HCT116 (cell line): ENCODE results near the gene ADCY1. TPM values are rescaled to one million over a fixed set of nuclear protein-coding genes. Genes with fewer than 3 reads are reported as not detected.

Experiments
- ATAC-seq: fragments of 200-7000 bp; cut with Tn5 transposase; 2 replicates; pipeline ENCODE4 v1.9.1; 2020; ENCODE audit warnings: mild to moderate bottlenecking, moderate library complexity
- BruUV-seq: library from RNA; stranded (reverse); fragments of 400-500 nt; replicated peaks from 2 replicates; lab custom pipeline; 2021; lab: Mats Ljungman, UMichigan
- CTCF ChIA-PET: fragments of 300-600 bp; sonication (Branson Sonifier 250); formaldehyde crosslinking; loops from one replicate; lab custom pipeline; 2021; ENCODE audit warnings: antibody characterized with exemption; lab: Charles Lee
- POLR2A ChIA-PET: fragments of 300-600, 350-600 bp; sonication (Branson Sonifier 250); formaldehyde crosslinking; loops from one replicate; lab custom pipeline; 2021; ENCODE audit warnings: antibody characterized with exemption; lab: Charles Lee
- RAD21 ChIA-PET, 2 experiments: fragments of 300-600 bp; sonication (Branson Sonifier 250); formaldehyde crosslinking; loops; one replicate each; lab custom pipeline; 2023; ENCODE audit warnings: low total read pairs in 2 of 2; ENCODE audit not compliant: uncharacterized antibody in 2 of 2, unreplicated experiment in 2 of 2, low non-redundant PET in 1 of 2; lab: Charles Lee
- DNase-seq: peaks from one replicate; pipeline ENCODE4 v3.0.0-alpha.2; 2010; ENCODE audit warnings: low read depth, low spot score
- H2AFZ ChIP-seq: fragments of 200-600 bp; shearing (Covaris generic), sonication (generic); 2 replicates; pipeline ENCODE4 v1.6.1; 2017; ENCODE audit warnings: low read depth, mixed run types, mixed read lengths, antibody characterized with exemption, low read length; ENCODE audit not compliant: poor library complexity, severe bottlenecking
- H3K27ac ChIP-seq: 2 replicates; pipeline ENCODE4 v1.5.1; 2012; ENCODE audit warnings: low read depth, low read length
- H3K27me3 ChIP-seq: fragments of 200-600 bp; sonication (generic); 2 replicates; pipeline ENCODE4 v1.6.1; 2016; ENCODE audit warnings: mixed run types, low read length, mixed read lengths; ENCODE audit not compliant: insufficient read depth
- H3K36me3 ChIP-seq, 2 experiments: fragments of 200-500 bp in 1 of 2; fragments of 200-600 bp in 1 of 2; sonication (Bioruptor generic) in 1 of 2; sonication (generic) in 1 of 2; 2 replicates each; pipeline versions ENCODE4 v1.5.1 to v1.6.1; 2014 to 2016; ENCODE audit warnings: low read length in 2 of 2, inconsistent platforms in 1 of 2, mixed read lengths in 1 of 2, mixed run types in 1 of 2; ENCODE audit not compliant: insufficient read depth in 2 of 2, control insufficient read depth in 1 of 2
- H3K4me1 ChIP-seq, 2 experiments: fragments of 200-600 bp in 1 of 2; sonication (generic) in 1 of 2; 2 replicates each; pipeline versions ENCODE4 v1.5.1 to v1.6.1; 2012 to 2017; ENCODE audit warnings: low read length in 2 of 2, inconsistent platforms in 1 of 2, mild to moderate bottlenecking in 1 of 2, mixed read lengths in 1 of 2, mixed run types in 1 of 2, moderate library complexity in 1 of 2; ENCODE audit not compliant: insufficient read depth in 2 of 2, control insufficient read depth in 1 of 2
- H3K4me2 ChIP-seq: fragments of 200-600 bp; sonication (generic); 2 replicates; pipeline ENCODE4 v1.6.1; 2017; ENCODE audit warnings: mixed run types, low read length, mixed read lengths
- H3K4me3 ChIP-seq, 2 experiments: fragments of 200-600 bp in 1 of 2; sonication (generic) in 1 of 2; replicated peaks in 1 of 2; 2 replicates each; pipeline ENCODE4 v1.5.1; 2011 to 2016; ENCODE audit warnings: low read length in 2 of 2, control low read depth in 1 of 2, low read depth in 1 of 2, mild to moderate bottlenecking in 1 of 2, mixed read lengths in 1 of 2, mixed run types in 1 of 2
- H3K79me2 ChIP-seq: fragments of 200-600 bp; sonication (generic); 2 replicates; pipeline ENCODE4 v1.6.1; 2017; ENCODE audit warnings: mild to moderate bottlenecking, mixed run types, low read length, moderate library complexity, mixed read lengths; ENCODE audit not compliant: insufficient read depth
- H3K9ac ChIP-seq: fragments of 200-600 bp; sonication (generic); 2 replicates; pipeline ENCODE4 v1.6.1; 2016; ENCODE audit warnings: low read length, mixed read lengths
- H3K9me2 ChIP-seq: fragments of 200-600 bp; sonication (generic), shearing (Covaris generic); 2 replicates; pipeline ENCODE4 v1.6.1; 2017; ENCODE audit warnings: mixed run types, mild to moderate bottlenecking, moderate library complexity; ENCODE audit not compliant: insufficient read depth
- H3K9me3 ChIP-seq, 2 experiments: fragments of 200-500 bp in 1 of 2; fragments of 200-600 bp in 1 of 2; sonication (Bioruptor generic) in 1 of 2; sonication (generic) in 1 of 2; 2 replicates each; pipeline ENCODE4 v1.6.1; 2014 to 2017; ENCODE audit warnings: low read length in 2 of 2, mixed read lengths in 2 of 2, inconsistent platforms in 1 of 2, low read depth in 1 of 2, mild to moderate bottlenecking in 1 of 2, mixed run types in 1 of 2, moderate library complexity in 1 of 2; ENCODE audit not compliant: control insufficient read depth in 1 of 2, insufficient read depth in 1 of 2
- H4K20me1 ChIP-seq: fragments of 200-600 bp; sonication (generic), shearing (Covaris generic); 2 replicates; pipeline ENCODE4 v1.6.1; 2017; ENCODE audit warnings: mixed run types, mild to moderate bottlenecking, moderate library complexity; ENCODE audit not compliant: insufficient read depth
- CBX3 ChIP-seq: IDR thresholded peaks from 2 replicates; pipeline ENCODE4 v1.6.1; 2012; ENCODE audit warnings: low read depth
- CEBPB ChIP-seq: IDR thresholded peaks from 2 replicates; pipeline ENCODE4 v1.6.1; 2012; ENCODE audit warnings: low read depth
- CTCF ChIP-seq, 3 experiments: fragments of 200-600 bp in 1 of 3; sonication (generic) in 1 of 3; IDR thresholded peaks in 2 of 3; conservative IDR thresholded peaks in 1 of 3; 2 replicates each; pipeline ENCODE4 v1.5.1; 2012 to 2017; ENCODE audit warnings: low read depth in 2 of 3, low read length in 2 of 3, antibody characterized with exemption in 1 of 3, borderline replicate concordance in 1 of 3, control low read depth in 1 of 3, mild to moderate bottlenecking in 1 of 3, mixed read lengths in 1 of 3, mixed run types in 1 of 3, moderate library complexity in 1 of 3; ENCODE audit not compliant: insufficient read depth in 1 of 3
- EGR1 ChIP-seq: IDR thresholded peaks from 2 replicates; pipeline ENCODE4 v1.6.1; 2012; ENCODE audit warnings: low read depth
- ELF1 ChIP-seq: IDR thresholded peaks from 2 replicates; pipeline ENCODE4 v1.6.1; 2012; ENCODE audit warnings: low read depth, borderline replicate concordance
- EZH2 ChIP-seq: fragments of 200-600 bp; sonication (generic); IDR thresholded peaks from 2 replicates; pipeline ENCODE4 v1.6.1; 2017; ENCODE audit warnings: antibody characterized with exemption, mixed run types
- EZH2phosphoT487 ChIP-seq: fragments of 200-600 bp; IDR thresholded peaks from 2 replicates; pipeline ENCODE4 v1.6.1; 2018; ENCODE audit warnings: antibody characterized with exemption, borderline replicate concordance
- FOSL1 ChIP-seq: IDR thresholded peaks from 2 replicates; pipeline ENCODE4 v1.6.1; 2012; ENCODE audit warnings: low read depth
- JUND ChIP-seq: IDR thresholded peaks from 2 replicates; pipeline ENCODE4 v1.6.1; 2012
- POLR2A ChIP-seq: IDR thresholded peaks from 2 replicates; pipeline ENCODE4 v1.7.0; 2011; ENCODE audit warnings: borderline replicate concordance; ENCODE audit not compliant: insufficient read depth, insufficient read length; ENCODE audit errors: extremely low read depth
- POLR2AphosphoS5 ChIP-seq: IDR thresholded peaks from 2 replicates; pipeline ENCODE4 v1.6.1; 2011; ENCODE audit warnings: mild to moderate bottlenecking, low read depth, low read length, moderate library complexity
- RAD21 ChIP-seq: IDR thresholded peaks from 2 replicates; pipeline ENCODE4 v1.6.1; 2012; ENCODE audit warnings: low read depth, mild to moderate bottlenecking
- SP1 ChIP-seq: IDR thresholded peaks from 2 replicates; pipeline ENCODE4 v1.6.1; 2012; ENCODE audit warnings: low read depth
- SRF ChIP-seq: IDR thresholded peaks from 2 replicates; pipeline ENCODE4 v1.6.1; 2012; ENCODE audit warnings: low read depth
- TCF7L2 ChIP-seq: IDR thresholded peaks from 2 replicates; pipeline ENCODE4 v1.7.0; 2011; ENCODE audit warnings: borderline replicate concordance, inconsistent platforms; ENCODE audit not compliant: insufficient read depth, insufficient read length; ENCODE audit errors: extremely low read depth
- YY1 ChIP-seq: IDR thresholded peaks from 2 replicates; pipeline ENCODE4 v1.6.1; 2011; ENCODE audit warnings: low read length, low read depth, moderate library complexity, mild to moderate bottlenecking; ENCODE audit not compliant: insufficient replicate concordance; ENCODE audit errors: extremely low read depth
- ZBTB33 ChIP-seq: IDR thresholded peaks from 2 replicates; pipeline ENCODE4 v1.6.1; 2011; ENCODE audit warnings: mild to moderate bottlenecking, low read length, moderate library complexity; ENCODE audit not compliant: insufficient replicate concordance; ENCODE audit errors: extremely low read depth
- ZNF274 ChIP-seq: fragments of 200-500 bp; sonication (Bioruptor generic); IDR thresholded peaks from 2 replicates; pipeline ENCODE4 v1.6.1; 2014; ENCODE audit warnings: mild to moderate bottlenecking, low read depth, low read length, inconsistent platforms
- intact Hi-C: fragments of 100-400 bp; cut with micrococcal nuclease; formaldehyde crosslinking; loops from 2 replicates; pipeline ENCODE4 v1.10.0; 2022
- total RNA-seq: library from RNA; stranded (reverse); gene quantifications from one replicate; pipeline ENCODE4 v1.2.1, GENCODE V29; 2021; ENCODE audit not compliant: unreplicated experiment
- TF ChIP-seq, protein P1 (sequence below): IDR thresholded peaks from 2 replicates; pipeline ENCODE4 v1.6.1; 2012
- TF ChIP-seq, protein P2 (sequence below): IDR thresholded peaks from 2 replicates; pipeline ENCODE4 v1.6.1; 2012

ADCY1 gene
- total RNA-seq, 1 experiment from 2014 or later = 0.05 TPM

DNA sequence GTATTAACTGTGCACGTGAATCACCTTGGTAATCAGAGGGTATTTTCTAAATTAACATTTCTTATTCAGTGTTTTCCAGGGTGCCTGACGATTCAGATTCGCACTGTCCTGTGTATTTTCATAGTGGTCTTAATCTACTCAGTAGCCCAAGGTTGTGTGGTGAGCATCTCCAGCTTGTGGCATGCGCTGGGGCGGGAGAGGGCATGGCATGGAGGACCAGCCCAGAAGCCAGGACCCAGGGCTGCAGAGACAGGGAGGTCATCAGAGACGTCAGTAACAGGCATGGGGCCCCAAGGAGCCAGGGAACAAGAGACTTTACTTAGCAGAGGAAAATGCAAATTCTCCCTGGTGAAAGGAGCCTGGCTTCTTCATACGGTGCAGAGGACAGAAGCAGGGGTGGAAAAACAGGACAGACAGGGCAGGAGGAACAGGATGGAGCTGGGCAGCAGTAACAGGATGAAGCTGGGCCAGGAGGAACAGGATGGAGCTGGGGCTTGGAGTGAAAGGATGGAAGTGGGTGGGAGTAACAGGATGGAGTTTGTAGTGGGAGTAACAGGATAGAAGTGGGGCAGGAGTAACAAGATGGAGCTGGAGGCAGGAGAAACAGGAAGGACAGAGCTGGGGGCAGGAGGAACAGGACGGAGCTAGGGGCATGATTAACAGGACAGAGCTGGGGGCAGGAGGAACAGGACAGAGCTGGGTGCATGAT is 110.9 kb downstream of the ADCY1 start:
- H3K4me3 ChIP-seq = no peak overlapping the region
- H3K27me3 ChIP-seq = no peaks in the 10 kb centered on the region
- POLR2A ChIA-PET = no interaction called here
- no peak for DNase-seq
- TF ChIP-seq JUND (no peak), ZNF274 (no peak), EZH2 (no peak), SP1 (no peak), POLR2A (no peak), ZBTB33 (no peak), CBX3 (no peak), YY1 (no peak), CTCF (IDR thresholded peaks at IDR 0.05 in 2 of 3, conservative IDR thresholded peaks at IDR 0.05 in 1 of 3; ENCODE audit: borderline replicate concordance in 1 of 3, insufficient read depth in 1 of 3, low read depth in 2 of 3, low read length in 2 of 3) (no peak), SRF (no peak), POLR2AphosphoS5 (no peak), ELF1 (no peak), EGR1 (no peak), TCF7L2 (no peak), EZH2phosphoT487 (no peak), RAD21 (no peak), CEBPB (no peak), FOSL1 (no peak)
- TF ChIP-seq, protein P1, sequence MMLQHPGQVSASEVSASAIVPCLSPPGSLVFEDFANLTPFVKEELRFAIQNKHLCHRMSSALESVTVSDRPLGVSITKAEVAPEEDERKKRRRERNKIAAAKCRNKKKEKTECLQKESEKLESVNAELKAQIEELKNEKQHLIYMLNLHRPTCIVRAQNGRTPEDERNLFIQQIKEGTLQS = no peak
- TF ChIP-seq, protein P2, sequence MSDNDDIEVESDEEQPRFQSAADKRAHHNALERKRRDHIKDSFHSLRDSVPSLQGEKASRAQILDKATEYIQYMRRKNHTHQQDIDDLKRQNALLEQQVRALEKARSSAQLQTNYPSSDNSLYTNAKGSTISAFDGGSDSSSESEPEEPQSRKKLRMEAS = no peak
- TF ChIP-seq, all 23 proteins: peak for 0
- no peaks in the 10 kb centered on the region for H3K9me2 ChIP-seq
- intact Hi-C loops = no loop called here
- ChIA-PET CTCF (no interaction called here), RAD21 (no interaction called here)
- peaks cover 0 to 4% of the 10 kb centered on the region in 2 experiments; a peak in 1 of 4 replicates for H3K4me1 ChIP-seq
- H3K9me3 ChIP-seq = no peaks in the 10 kb centered on the region
- no peak overlapping the region for H2AFZ ChIP-seq
- H3K27ac ChIP-seq = no peak overlapping the region
- no peaks in the 10 kb centered on the region for H3K79me2 ChIP-seq
- H3K36me3 ChIP-seq = no peaks in the 10 kb centered on the region
- H3K4me2 ChIP-seq = no peak overlapping the region
- no peak for ATAC-seq
- BruUV-seq = no TSS peak
- H4K20me1 ChIP-seq = no peaks in the 10 kb centered on the region
- no peak overlapping the region for H3K9ac ChIP-seq
